A549 (cell line): ENCODE data around the gene DCBLD2. TPM values are rescaled to one million over a fixed set of nuclear protein-coding genes. Genes with fewer than 3 reads are reported as not detected.

Experiments
- ATAC-seq, 2 experiments: fragments of 200-7000 bp in 1 of 2; fragments of >200 bp in 1 of 2; cut with Nextera tagmentation in 1 of 2; cut with Tn5 transposase in 1 of 2; 3 replicates each; pipeline versions ENCODE4 v1.8.0 to v1.9.1; 2018 to 2020; ENCODE audit warnings: mild to moderate bottlenecking in 1 of 2, moderate library complexity in 1 of 2
- CTCF ChIA-PET: fragments of 300-600 bp; sonication (Branson Sonifier 250); formaldehyde crosslinking; extraction: SDS; loops from one replicate; lab custom pipeline; 2021; ENCODE audit warnings: antibody characterized with exemption, inconsistent platforms; lab: Yijun Ruan, JAX
- POLR2A ChIA-PET: fragments of 350-600 bp; formaldehyde crosslinking; extraction: SDS; loops from one replicate; lab custom pipeline; 2021; ENCODE audit warnings: antibody characterized with exemption, inconsistent platforms; lab: Yijun Ruan, JAX
- DNase-seq, 2 experiments: peaks; one replicate each; pipeline versions ENCODE4 v3.0.0 to v3.0.0-alpha.2; 2011 to 2016; ENCODE audit warnings: low read depth in 1 of 2, low spot score in 1 of 2
- FAIRE-seq: peaks from 2 replicates; lab custom pipeline; 2011; peaks lifted over from hg19 to GRCh38; lab: Jason Lieb, UNC
- H3K27ac ChIP-seq, 2 experiments: fragments of >200 bp; sonication (Bioruptor Twin); formaldehyde crosslinking; 3 replicates each; pipeline ENCODE4 v1.5.1; 2016 to 2017
- H3K4me1 ChIP-seq: fragments of >200 bp; sonication (Bioruptor Twin); formaldehyde crosslinking; 3 replicates; pipeline ENCODE4 v1.6.1; 2016
- H3K4me2 ChIP-seq: fragments of >200 bp; sonication (Bioruptor Twin); formaldehyde crosslinking; 3 replicates; pipeline ENCODE4 v1.6.1; 2016
- H3K4me3 ChIP-seq: fragments of >200 bp; sonication (Bioruptor Twin); formaldehyde crosslinking; 3 replicates; pipeline ENCODE4 v1.5.1; 2016
- H3K9me3 ChIP-seq: fragments of >200 bp; sonication (Bioruptor Twin); formaldehyde crosslinking; 3 replicates; pipeline ENCODE4 v1.6.1; 2016
- CBX8 ChIP-seq: fragments of 200-600 bp; sonication (generic); IDR thresholded peaks from 2 replicates; pipeline ENCODE4 v1.6.1; 2016
- EHF ChIP-seq: fragments of 250-450 bp; sonication (Bioruptor Pico); IDR thresholded peaks from 2 replicates; pipeline ENCODE4 v1.5.0; 2020; ENCODE audit warnings: mild to moderate bottlenecking
- FOSL2 ChIP-seq, 2 experiments: fragments of 450-650 bp in 1 of 2; fragments of >200 bp in 1 of 2; sonication (Bioruptor Twin) in 1 of 2; formaldehyde crosslinking; IDR thresholded peaks; 2 replicates each; pipeline versions ENCODE4 v1.5.0 to v1.6.1; 2016 to 2020; ENCODE audit warnings: mild to moderate bottlenecking in 1 of 2, moderate library complexity in 1 of 2
- GATA3 ChIP-seq: IDR thresholded peaks from 2 replicates; pipeline ENCODE4 v1.6.1; 2012; ENCODE audit warnings: borderline replicate concordance
- HDAC2 ChIP-seq: fragments of 200-600 bp; sonication (generic); IDR thresholded peaks from 2 replicates; pipeline ENCODE4 v1.6.1; 2016
- HOXB13 ChIP-seq: fragments of 250-450 bp; sonication (Bioruptor Pico); IDR thresholded peaks from 2 replicates; pipeline ENCODE4 v1.5.0; 2020; ENCODE audit warnings: low read depth, mild to moderate bottlenecking, moderate library complexity
- HOXB5 ChIP-seq: fragments of 250-450 bp; sonication (Bioruptor Pico); IDR thresholded peaks from 2 replicates; pipeline ENCODE4 v1.5.0; 2020; ENCODE audit warnings: mild to moderate bottlenecking, moderate library complexity
- MAFK ChIP-seq: fragments of 450-650 bp; IDR thresholded peaks from 2 replicates; pipeline ENCODE4 v1.6.1; 2014; ENCODE audit not compliant: partially characterized antibody
- MAZ ChIP-seq: fragments of 150-350 bp; IDR thresholded peaks from 2 replicates; pipeline ENCODE4 v1.6.1; 2014; ENCODE audit warnings: antibody characterized with exemption, low read depth, low read length, borderline replicate concordance
- NPAS2 ChIP-seq: fragments of 250-450 bp; sonication (Bioruptor Pico); IDR thresholded peaks from 2 replicates; pipeline ENCODE4 v1.8.0; 2022; ENCODE audit warnings: mild to moderate bottlenecking, moderate library complexity, borderline replicate concordance
- NR3C1 ChIP-seq: fragments of >200 bp; sonication (Bioruptor Twin); formaldehyde crosslinking; IDR thresholded peaks from 3 replicates; pipeline ENCODE4 v1.6.1; 2017
- POLR2AphosphoS2 ChIP-seq: conservative IDR thresholded peaks from 2 replicates; pipeline ENCODE4 v1.6.1; 2012; ENCODE audit warnings: low read length, improper control_type of control experiment, inconsistent platforms
- RAD21 ChIP-seq, 2 experiments: fragments of >200 bp in 1 of 2; sonication (Bioruptor Twin) in 1 of 2; formaldehyde crosslinking in 1 of 2; IDR thresholded peaks in 1 of 2; conservative IDR thresholded peaks in 1 of 2; 2 replicates in 1 of 2; 3 replicates in 1 of 2; pipeline ENCODE4 v1.6.1; 2012 to 2018; ENCODE audit warnings: inconsistent platforms in 1 of 2
- RNF2 ChIP-seq: fragments of 200-600 bp; sonication (generic); IDR thresholded peaks from 2 replicates; pipeline ENCODE4 v1.6.1; 2016; ENCODE audit warnings: low read depth, mild to moderate bottlenecking, antibody characterized with exemption, moderate library complexity, borderline replicate concordance
- ZFP36 ChIP-seq: fragments of 450-650 bp; IDR thresholded peaks from 2 replicates; pipeline ENCODE4 v1.6.1; 2014; ENCODE audit warnings: borderline replicate concordance; ENCODE audit not compliant: partially characterized antibody
- ZNF302 ChIP-seq: fragments of 250-450 bp; sonication (Bioruptor Pico); IDR thresholded peaks from 2 replicates; pipeline ENCODE4 v1.9.0; 2021; ENCODE audit warnings: inconsistent platforms, mild to moderate bottlenecking, moderate library complexity
- WGBS: methylation state at CpG from one replicate; pipeline ENCODE4 v1.1.6; 2017; ENCODE audit errors: missing lambda C conversion rate; 5-methylcytosine and 5-hydroxymethylcytosine counted together
- polyA plus RNA-seq, 4 experiments: library from polyadenylated mRNA; depleted of rRNA in 3 of 4; stranded (reverse); fragments of >200 nt; fragmentation: RNase III in 1 of 4; extraction: RNeasy Plus Mini Kit Qiagen cat#74134 plus additional on column Dnase treatment in 1 of 4; gene quantifications; 2 replicates in 3 of 4; 3 replicates in 1 of 4; pipeline ENCODE4 v1.2.3, GENCODE V29; 2011 to 2017
- TF ChIP-seq, protein P1 (sequence below): fragments of 450-650 bp; IDR thresholded peaks from 2 replicates; pipeline ENCODE4 v1.6.1; 2014; ENCODE audit warnings: antibody characterized with exemption
- TF ChIP-seq, protein P2 (sequence below): IDR thresholded peaks from 2 replicates; pipeline ENCODE4 v1.6.1; 2012
- TF ChIP-seq, protein P3 (sequence below): fragments of >200 bp; sonication (Bioruptor Twin); formaldehyde crosslinking; IDR thresholded peaks from 3 replicates; pipeline ENCODE4 v1.6.1; 2016
- TF ChIP-seq, protein P4 (sequence below): fragments of >200 bp; sonication (Bioruptor Twin); formaldehyde crosslinking; IDR thresholded peaks from 3 replicates; pipeline ENCODE4 v1.5.1; 2016
- TF ChIP-seq, protein P5 (sequence below): fragments of 200-600 bp; sonication (generic); IDR thresholded peaks from 2 replicates; pipeline ENCODE4 v1.6.1; 2016; ENCODE audit warnings: antibody characterized with exemption, mild to moderate bottlenecking, moderate library complexity
- TF ChIP-seq, protein P6 (sequence below): fragments of 250-450 bp; sonication (Bioruptor Pico); IDR thresholded peaks from 2 replicates; pipeline ENCODE4 v1.5.0; 2021; ENCODE audit warnings: mild to moderate bottlenecking, moderate library complexity, borderline replicate concordance

DCBLD2 gene
- polyA plus RNA-seq, 2 of the 4 experiments (the other 2 are of a cell fraction) = 266 to 623 TPM

DNA sequence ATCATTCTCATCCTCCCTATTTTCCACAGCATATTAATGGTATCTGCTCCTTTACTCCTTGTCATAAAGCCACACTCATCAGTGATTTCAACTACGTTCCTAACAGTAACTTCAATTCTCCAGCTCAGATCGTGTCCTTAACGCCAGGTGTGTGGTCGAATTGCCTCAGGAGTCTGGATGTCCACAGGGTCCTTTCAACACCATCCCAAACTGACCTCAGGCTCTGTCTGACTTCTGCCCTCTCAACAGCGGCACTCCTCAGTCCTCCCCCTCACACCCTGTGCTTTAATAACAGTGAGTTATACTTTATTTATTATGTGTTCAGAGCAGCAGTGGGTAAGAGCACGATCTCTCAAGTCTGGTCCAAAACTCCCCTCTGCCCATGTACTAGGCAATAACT, 95.9 kb downstream of the DCBLD2 start:
- H3K4me2 ChIP-seq = no peak overlapping the region
- ChIA-PET POLR2A (no interaction called here), CTCF (interaction anchor here (1.6 to 1.8 kb wide), 2 partner anchors 12 to 188 kb away, joined by 5 to 8 read pairs; no protein-coding TSS in a partner anchor)
- DNase-seq (no peak), FAIRE-seq (no peak), ATAC-seq (no peak)
- H3K4me1 ChIP-seq = peaks cover 7% of the 10 kb centered on the region; the same call in 2 of the 3 replicates
- TF ChIP-seq RNF2 (no peak), MAZ (no peak), ZFP36 (no peak), MAFK (no peak), GATA3 (no peak), ZNF302 (no peak), CBX8 (no peak), EHF (CRISPR knock-in tag) (no peak), NPAS2 (CRISPR knock-in tag) (no peak), RAD21 (conservative IDR thresholded peaks at IDR 0.05 in 1 of 2, IDR thresholded peaks at IDR 0.05 in 1 of 2) (no peak), HDAC2 (no peak), HOXB5 (CRISPR knock-in tag) (no peak), HOXB13 (CRISPR knock-in tag) (no peak), FOSL2 (IDR thresholded peaks at IDR 0.05) (no peak), FOSL2 (CRISPR knock-in tag; IDR thresholded peaks at IDR 0.05) (no peak), POLR2AphosphoS2 (no peak)
- TF ChIP-seq, protein P1, sequence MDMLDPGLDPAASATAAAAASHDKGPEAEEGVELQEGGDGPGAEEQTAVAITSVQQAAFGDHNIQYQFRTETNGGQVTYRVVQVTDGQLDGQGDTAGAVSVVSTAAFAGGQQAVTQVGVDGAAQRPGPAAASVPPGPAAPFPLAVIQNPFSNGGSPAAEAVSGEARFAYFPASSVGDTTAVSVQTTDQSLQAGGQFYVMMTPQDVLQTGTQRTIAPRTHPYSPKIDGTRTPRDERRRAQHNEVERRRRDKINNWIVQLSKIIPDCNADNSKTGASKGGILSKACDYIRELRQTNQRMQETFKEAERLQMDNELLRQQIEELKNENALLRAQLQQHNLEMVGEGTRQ = no peak
- TF ChIP-seq, protein P2, sequence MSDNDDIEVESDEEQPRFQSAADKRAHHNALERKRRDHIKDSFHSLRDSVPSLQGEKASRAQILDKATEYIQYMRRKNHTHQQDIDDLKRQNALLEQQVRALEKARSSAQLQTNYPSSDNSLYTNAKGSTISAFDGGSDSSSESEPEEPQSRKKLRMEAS = no peak
- TF ChIP-seq, protein P3, sequence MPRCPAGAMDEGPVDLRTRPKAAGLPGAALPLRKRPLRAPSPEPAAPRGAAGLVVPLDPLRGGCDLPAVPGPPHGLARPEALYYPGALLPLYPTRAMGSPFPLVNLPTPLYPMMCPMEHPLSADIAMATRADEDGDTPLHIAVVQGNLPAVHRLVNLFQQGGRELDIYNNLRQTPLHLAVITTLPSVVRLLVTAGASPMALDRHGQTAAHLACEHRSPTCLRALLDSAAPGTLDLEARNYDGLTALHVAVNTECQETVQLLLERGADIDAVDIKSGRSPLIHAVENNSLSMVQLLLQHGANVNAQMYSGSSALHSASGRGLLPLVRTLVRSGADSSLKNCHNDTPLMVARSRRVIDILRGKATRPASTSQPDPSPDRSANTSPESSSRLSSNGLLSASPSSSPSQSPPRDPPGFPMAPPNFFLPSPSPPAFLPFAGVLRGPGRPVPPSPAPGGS = no peak
- TF ChIP-seq, protein P4, sequence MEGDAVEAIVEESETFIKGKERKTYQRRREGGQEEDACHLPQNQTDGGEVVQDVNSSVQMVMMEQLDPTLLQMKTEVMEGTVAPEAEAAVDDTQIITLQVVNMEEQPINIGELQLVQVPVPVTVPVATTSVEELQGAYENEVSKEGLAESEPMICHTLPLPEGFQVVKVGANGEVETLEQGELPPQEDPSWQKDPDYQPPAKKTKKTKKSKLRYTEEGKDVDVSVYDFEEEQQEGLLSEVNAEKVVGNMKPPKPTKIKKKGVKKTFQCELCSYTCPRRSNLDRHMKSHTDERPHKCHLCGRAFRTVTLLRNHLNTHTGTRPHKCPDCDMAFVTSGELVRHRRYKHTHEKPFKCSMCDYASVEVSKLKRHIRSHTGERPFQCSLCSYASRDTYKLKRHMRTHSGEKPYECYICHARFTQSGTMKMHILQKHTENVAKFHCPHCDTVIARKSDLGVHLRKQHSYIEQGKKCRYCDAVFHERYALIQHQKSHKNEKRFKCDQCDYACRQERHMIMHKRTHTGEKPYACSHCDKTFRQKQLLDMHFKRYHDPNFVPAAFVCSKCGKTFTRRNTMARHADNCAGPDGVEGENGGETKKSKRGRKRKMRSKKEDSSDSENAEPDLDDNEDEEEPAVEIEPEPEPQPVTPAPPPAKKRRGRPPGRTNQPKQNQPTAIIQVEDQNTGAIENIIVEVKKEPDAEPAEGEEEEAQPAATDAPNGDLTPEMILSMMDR = no peak
- H3K4me3 ChIP-seq = no peak overlapping the region
- H3K27ac ChIP-seq = no peak overlapping the region
- WGBS = 94% methylated on average over 6 of the region's 6 CpGs
- no peaks in the 10 kb centered on the region for H3K9me3 ChIP-seq

DNA sequence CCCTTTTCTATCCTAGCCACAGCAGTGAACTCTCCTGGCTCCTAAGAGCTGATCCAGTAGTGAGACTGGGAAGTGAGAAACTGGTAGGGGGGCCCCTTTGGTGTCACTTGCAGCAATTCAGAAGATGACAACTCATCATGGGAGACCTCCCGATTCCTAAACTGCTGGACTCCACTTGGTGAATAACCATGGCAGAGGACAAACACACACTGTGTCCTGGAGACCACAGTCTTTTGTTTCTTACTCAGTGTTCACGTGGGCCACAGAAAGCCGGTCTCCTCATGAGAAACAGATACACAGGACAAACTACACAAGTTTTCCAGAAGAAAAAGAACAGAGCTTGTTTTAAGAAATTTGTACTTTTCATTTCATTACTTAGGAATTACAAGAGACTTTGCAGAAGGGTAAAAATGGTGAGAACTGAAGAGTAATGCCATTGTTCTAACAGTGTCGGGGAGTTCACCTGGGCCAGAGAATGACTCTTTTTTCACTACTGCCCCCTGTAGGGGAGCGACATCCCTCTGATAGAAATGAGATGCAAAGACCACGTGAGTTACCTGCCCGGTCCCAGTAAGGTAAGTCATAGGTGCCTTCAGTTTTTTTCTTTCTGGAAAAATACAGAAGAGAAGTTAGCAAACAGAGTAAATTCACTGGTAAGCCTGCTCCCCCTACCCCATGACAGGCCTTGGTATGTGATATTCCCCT, 100.3 kb downstream of the DCBLD2 start:
- FAIRE-seq (no peak), ATAC-seq (peak; percentile 48 to 62; a peak in 4 of 6 replicates), DNase-seq (no peak)
- CTCF ChIA-PET = interaction anchor here (0.7 to 1.3 kb wide), 3 partner anchors 9 to 27 kb away, joined by 3 to 4 read pairs (median 3); no protein-coding TSS in a partner anchor
- no peaks in the 10 kb centered on the region for H3K4me1 ChIP-seq
- TF ChIP-seq, protein P5, sequence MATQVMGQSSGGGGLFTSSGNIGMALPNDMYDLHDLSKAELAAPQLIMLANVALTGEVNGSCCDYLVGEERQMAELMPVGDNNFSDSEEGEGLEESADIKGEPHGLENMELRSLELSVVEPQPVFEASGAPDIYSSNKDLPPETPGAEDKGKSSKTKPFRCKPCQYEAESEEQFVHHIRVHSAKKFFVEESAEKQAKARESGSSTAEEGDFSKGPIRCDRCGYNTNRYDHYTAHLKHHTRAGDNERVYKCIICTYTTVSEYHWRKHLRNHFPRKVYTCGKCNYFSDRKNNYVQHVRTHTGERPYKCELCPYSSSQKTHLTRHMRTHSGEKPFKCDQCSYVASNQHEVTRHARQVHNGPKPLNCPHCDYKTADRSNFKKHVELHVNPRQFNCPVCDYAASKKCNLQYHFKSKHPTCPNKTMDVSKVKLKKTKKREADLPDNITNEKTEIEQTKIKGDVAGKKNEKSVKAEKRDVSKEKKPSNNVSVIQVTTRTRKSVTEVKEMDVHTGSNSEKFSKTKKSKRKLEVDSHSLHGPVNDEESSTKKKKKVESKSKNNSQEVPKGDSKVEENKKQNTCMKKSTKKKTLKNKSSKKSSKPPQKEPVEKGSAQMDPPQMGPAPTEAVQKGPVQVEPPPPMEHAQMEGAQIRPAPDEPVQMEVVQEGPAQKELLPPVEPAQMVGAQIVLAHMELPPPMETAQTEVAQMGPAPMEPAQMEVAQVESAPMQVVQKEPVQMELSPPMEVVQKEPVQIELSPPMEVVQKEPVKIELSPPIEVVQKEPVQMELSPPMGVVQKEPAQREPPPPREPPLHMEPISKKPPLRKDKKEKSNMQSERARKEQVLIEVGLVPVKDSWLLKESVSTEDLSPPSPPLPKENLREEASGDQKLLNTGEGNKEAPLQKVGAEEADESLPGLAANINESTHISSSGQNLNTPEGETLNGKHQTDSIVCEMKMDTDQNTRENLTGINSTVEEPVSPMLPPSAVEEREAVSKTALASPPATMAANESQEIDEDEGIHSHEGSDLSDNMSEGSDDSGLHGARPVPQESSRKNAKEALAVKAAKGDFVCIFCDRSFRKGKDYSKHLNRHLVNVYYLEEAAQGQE = no peak
- TF ChIP-seq, protein P4 = peak; percentile 13; the same call in 1 of the 3 replicates
- TF ChIP-seq, protein P6, sequence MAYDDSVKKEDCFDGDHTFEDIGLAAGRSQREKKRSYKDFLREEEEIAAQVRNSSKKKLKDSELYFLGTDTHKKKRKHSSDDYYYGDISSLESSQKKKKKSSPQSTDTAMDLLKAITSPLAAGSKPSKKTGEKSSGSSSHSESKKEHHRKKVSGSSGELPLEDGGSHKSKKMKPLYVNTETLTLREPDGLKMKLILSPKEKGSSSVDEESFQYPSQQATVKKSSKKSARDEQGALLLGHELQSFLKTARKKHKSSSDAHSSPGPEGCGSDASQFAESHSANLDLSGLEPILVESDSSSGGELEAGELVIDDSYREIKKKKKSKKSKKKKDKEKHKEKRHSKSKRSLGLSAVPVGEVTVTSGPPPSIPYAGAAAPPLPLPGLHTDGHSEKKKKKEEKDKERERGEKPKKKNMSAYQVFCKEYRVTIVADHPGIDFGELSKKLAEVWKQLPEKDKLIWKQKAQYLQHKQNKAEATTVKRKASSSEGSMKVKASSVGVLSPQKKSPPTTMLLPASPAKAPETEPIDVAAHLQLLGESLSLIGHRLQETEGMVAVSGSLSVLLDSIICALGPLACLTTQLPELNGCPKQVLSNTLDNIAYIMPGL (CRISPR knock-in tag) = no peak
- TF ChIP-seq NR3C1 = no peak
- H3K9me3 ChIP-seq = no peaks in the 10 kb centered on the region
- no peak overlapping the region for H3K27ac ChIP-seq
- no peak overlapping the region for H3K4me3 ChIP-seq
- POLR2A ChIA-PET = no interaction called here
- H3K4me2 ChIP-seq = no peak overlapping the region
- 91% methylated on average over 7 of the region's 7 CpGs for WGBS
